GM18873 (cell line): Measurements from ENCODE around the gene RUNX1.

Experiments used
- ATAC-seq: cut with Tn5 transposase; IDR thresholded peaks from one replicate; pipeline ENCODE4 v1.9.1; 2021; ENCODE audit warnings: mild to moderate bottlenecking, moderate library complexity, moderate number of reproducible peaks; ENCODE audit not compliant: unreplicated experiment, low FRiP score

Gene RUNX1

GRCh38 chr21:34838956-34839820, 209.9 kb downstream of the RUNX1 start:
- no peak for ATAC-seq

DNA sequence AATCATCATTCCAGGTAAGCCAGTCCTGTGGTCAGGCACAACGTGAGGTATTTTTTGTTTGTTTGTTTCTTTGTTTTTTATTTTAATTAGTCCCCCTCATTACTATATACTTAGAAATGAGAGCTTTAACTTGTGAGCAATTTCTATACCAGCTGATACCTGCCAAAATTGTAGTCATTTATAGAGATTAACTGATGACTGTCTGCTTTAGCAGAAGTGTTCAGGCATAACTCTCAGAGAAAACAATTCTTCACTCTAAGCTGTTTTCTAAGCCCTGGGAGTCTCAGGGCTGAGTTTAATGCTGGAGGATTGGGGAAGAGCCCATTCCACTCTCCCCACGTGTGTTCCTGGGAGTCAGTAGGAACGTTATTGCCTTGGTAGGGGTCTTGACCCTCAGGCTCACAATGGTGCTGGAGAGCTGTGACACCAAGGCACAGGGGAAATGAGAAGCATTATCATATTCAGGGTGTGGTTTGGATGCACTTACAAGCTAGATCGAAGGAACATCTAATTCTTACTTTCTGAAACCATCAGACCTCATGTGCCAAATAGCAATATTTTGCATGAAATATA, 212.1 kb downstream of the RUNX1 start:
- no peak for ATAC-seq

- no peak for ATAC-seq
These were observed 212.8 kb downstream of the RUNX1 start for GRCh38 chr21:34836103-34836932.

- no peak for ATAC-seq
These were observed 213.6 kb downstream of the RUNX1 start for GRCh38 chr21:34835526-34835925.

DNA sequence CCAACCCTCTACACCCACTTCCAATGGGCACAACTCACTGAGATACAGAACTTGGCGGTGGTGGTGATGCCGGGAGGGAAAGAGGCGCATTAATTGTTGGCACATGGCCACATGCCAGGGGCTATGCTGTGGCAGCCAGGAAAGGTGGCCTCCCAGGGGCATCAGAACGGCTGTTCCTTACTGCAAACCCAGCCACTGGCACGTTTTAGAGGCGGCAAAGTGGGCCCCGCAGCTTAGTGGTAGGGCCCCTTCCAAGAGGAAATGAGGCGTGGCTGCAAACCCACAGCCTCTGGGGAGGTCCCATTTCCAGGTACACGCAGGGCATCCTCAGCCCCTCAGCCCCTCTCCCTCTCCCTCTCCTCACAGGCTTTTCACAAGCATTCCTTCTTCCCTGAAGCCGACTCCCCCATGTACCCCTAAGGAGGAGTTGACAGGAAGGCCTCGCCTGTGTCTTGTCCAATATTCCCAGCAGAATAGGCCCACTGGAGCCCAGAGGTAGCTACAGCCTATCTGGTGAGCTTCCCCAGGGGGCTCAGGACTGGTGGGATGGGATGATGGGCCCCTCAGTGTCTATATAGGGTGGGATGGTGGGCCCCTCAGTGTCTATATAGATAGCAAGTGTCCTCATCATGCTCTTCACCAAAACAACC, 214.1 kb downstream of the RUNX1 start:
- ATAC-seq = no peak

DNA sequence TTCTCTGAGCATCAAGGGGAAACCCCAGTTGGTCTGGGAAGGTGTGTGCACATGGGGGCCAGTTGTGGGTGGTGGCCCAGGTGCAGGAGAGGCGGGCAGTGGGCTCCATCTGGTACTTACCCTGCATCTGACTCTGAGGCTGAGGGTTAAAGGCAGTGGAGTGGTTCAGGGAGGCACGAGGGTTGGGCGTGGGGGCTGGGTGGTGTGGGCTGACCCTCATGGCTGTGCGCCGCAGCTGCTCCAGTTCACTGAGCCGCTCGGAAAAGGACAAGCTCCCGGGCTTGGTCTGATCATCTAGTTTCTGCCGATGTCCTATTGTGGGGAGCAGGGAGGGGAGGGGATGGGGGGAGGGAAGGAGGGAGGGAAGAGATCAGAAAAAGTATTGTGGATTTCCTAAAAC, 214.8 kb downstream of the RUNX1 start:
- no peak for ATAC-seq

- no peak for ATAC-seq
These were observed 215.6 kb downstream of the RUNX1 start for GRCh38 chr21:34833465-34833864.

- no peak for ATAC-seq
These were observed 218.5 kb downstream of the RUNX1 start for GRCh38 chr21:34830386-34831170.

DNA sequence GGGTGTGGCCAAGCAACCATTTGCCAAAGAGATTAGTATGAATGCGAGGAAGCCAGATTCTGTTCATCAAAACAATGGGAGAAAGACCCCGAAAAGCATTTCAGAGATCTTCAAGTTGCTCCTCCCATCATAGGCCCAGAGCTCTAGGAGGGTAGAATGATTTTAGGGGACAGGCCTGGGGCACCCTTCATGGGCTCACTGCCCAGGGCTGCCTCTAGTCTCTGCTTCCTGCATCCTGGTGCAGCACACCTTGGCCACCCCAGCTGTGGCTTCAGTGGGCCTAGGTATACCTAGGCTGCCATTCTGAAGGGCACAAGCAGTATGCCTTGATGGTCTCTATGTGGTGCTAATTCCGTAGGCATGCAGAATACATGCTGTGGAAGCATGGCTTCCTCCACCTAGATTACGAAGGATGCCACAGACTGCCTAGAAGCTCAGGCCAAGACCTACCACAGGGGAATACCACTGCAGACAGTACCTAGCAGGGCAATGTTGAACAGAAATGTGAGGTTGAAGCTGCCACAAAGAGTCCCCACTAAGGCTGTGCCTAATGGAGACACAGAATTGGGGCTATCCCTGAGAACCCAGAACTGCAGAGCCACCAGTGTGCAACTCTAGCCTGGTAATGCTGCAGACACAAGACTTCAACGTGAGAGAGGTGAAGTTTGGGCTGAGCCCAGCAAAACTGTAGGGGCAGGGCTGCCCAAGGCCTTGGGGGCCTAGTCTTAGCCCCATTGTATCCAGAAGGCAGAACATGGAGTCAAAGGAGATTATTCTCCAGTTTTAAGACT, 221.5 kb downstream of the RUNX1 start:
- no peak for ATAC-seq

DNA sequence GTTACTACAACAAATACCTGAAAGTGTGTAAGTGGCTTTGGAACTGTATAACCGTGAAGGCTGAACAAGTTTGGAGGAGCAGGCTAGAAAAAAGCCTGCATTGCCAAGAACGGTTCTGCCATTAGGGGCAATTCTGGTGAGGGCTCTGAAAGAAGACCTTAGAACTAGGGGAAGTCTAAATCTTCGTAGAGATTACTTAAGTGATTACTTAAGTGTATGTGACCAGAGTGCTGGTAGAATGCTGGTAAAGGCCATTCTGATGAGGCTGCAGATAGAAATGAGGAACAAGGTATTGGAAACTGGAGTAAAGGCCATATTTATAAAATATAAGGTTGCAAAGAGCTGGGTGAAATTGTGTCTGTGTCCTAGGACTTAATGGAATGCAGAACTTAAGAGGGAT, 222.3 kb downstream of the RUNX1 start:
- ATAC-seq = no peak

GRCh38 chr21:34825948-34826548, 223.1 kb downstream of the RUNX1 start:
- no peak for ATAC-seq

DNA sequence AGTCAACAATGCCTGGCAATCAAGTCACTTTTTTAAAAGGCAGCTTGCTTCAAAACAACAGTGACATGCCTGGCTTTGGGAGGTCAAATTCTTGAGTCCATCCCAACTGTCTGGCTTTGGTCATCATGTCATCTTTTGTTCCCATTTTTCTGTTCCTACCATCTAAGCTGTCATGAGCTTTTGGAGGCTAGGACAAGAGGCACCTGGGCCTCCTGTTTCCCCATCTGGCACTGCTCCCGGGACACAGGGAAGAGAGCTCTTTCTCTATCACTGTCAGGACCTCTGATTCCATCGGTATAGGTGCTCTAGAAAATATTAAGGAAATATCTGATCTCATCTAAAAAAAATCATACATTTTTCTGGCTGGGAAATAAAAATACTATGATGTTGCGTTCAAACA, 224.0 kb downstream of the RUNX1 start:
- no peak for ATAC-seq

GRCh38 chr21:34824314-34824713, 224.8 kb downstream of the RUNX1 start:
- no peak for ATAC-seq

- no peak for ATAC-seq
These were observed 226.2 kb downstream of the RUNX1 start for GRCh38 chr21:34822942-34823341.

- no peak for ATAC-seq
These were observed 226.9 kb downstream of the RUNX1 start for GRCh38 chr21:34822168-34822567.

DNA sequence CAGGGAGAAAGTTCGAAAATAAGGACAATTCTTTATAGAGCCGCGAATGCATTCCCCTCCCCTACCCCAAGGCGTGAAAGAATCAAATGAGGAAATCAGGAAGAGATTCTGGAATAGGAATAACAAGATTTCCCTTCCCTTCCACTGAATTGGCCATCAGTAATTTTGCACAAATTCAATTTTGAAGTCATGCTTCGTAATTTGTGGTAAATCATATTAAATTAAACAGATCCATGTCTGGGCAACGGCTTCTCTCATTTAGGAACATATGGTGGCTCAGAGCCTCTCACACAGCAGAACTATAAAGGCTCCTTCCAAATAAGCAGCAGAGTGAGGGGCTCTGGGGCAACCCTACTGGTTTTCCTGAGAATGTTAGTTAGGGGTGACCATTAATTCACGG, 227.4 kb downstream of the RUNX1 start:
- no peak for ATAC-seq

GRCh38 chr21:34820051-34820450, 229.1 kb downstream of the RUNX1 start:
- ATAC-seq = no peak

- ATAC-seq = no peak
These were observed 229.6 kb downstream of the RUNX1 start for GRCh38 chr21:34819357-34819999.
